Gastroesophageal sphincter (tissue), 4 donors: Measurements from ENCODE around the gene ABHD17A. TPM values are rescaled to one million over a fixed set of nuclear protein-coding genes. Genes with fewer than 3 reads are reported as not detected.
A peak's percentile ranks its signal among the peaks of the same experiment; 100 is the strongest.
"Not testable (repeated sequence)": the region's sequence is repeated elsewhere in the genome, so short reads cannot be mapped to it uniquely, and the experiment has no call there.

Experiments used
- ATAC-seq: fragments of 150-250 bp; one replicate; pipeline ENCODE4 v1.9.1; 2016; ENCODE audit warnings: mild to moderate bottlenecking, moderate library complexity
- H3K27ac ChIP-seq, 4 donors: fragments of 200-600 bp; sonication (generic) in 3 of 4; 1 replicate in 3 of 4; 2 replicates in 1 of 4; pipeline ENCODE4 v1.5.1; 2016 to 2019
- H3K27me3 ChIP-seq: fragments of 200-600 bp; sonication (generic); one replicate; pipeline ENCODE4 v1.5.1; 2019
- H3K36me3 ChIP-seq, 2 donors: fragments of 200-600 bp; sonication (generic); one replicate each; pipeline ENCODE4 v1.5.1; 2019; ENCODE audit warnings: control low read depth in 1 of 2
- H3K4me1 ChIP-seq, 3 donors: fragments of 200-600 bp; sonication (generic); 1 replicate in 2 of 3; 2 replicates in 1 of 3; pipeline ENCODE4 v1.5.1; 2016 to 2019; ENCODE audit warnings: control low read depth in 2 of 3
- H3K4me3 ChIP-seq, 2 donors: fragments of 200-600 bp; sonication (generic); one replicate each; pipeline ENCODE4 v1.5.1; 2019; ENCODE audit warnings: mild to moderate bottlenecking in 1 of 2, moderate library complexity in 1 of 2
- H3K9me3 ChIP-seq, 3 donors: fragments of 200-600 bp; sonication (generic); one replicate each; pipeline ENCODE4 v1.5.1; 2017 to 2019; ENCODE audit warnings: control low read depth in 2 of 3
- CTCF ChIP-seq, 4 experiments: fragments of 200-600 bp in 2 of 4; fragments of 450-650 bp in 2 of 4; sonication (generic) in 1 of 4; IDR thresholded peaks; one replicate each; pipeline ENCODE4 v1.5.1; 2017 to 2019; ENCODE audit warnings: antibody characterized with exemption in 4 of 4, mild to moderate bottlenecking in 2 of 4, moderate library complexity in 2 of 4
- EP300 ChIP-seq: sonication (generic); formaldehyde crosslinking; IDR thresholded peaks from one replicate; pipeline ENCODE4 v1.6.1; 2017; ENCODE audit warnings: antibody characterized with exemption, mild to moderate bottlenecking
- POLR2A ChIP-seq, 2 donors: fragments of 450-650 bp; IDR thresholded peaks; one replicate each; pipeline ENCODE4 v1.6.1; 2017; ENCODE audit warnings: antibody characterized with exemption in 2 of 2, mild to moderate bottlenecking in 2 of 2, moderate library complexity in 1 of 2
- POLR2AphosphoS5 ChIP-seq: sonication (generic); formaldehyde crosslinking; IDR thresholded peaks from one replicate; pipeline ENCODE4 v1.6.1; 2017; ENCODE audit warnings: antibody characterized with exemption
- WGBS, 2 donors: methylation state at CpG; one replicate each; pipeline ENCODE4 v1.1.5; 2018; ENCODE audit warnings: low coverage in 1 of 2; 5-methylcytosine and 5-hydroxymethylcytosine counted together
- total RNA-seq, 4 donors: library from RNA; depleted of rRNA; stranded (reverse); fragments of >200 nt; gene quantifications; one replicate each; pipeline ENCODE4 v1.1.0, GENCODE V29; 2016

Gene ABHD17A
- total RNA-seq, result 100 to 1,000 TPM in 1 of 4 donors, 10 to 100 TPM in 3; 80.0 to 117 (median 91.0) TPM

GRCh38 chr19:1885398-1886119 lies at the start of gene ABHD17A:
Gene ABHD17A (minus strand): TSS chr19:1885496. CDS start chr19:1881566, 3,930 bp downstream.
- peak; percentile 97 for ATAC-seq
- peaks cover 4 to 48% (median 29%) of the 10 kb centered on the region in 3 donors for H3K4me1 ChIP-seq
- not testable (repeated sequence) for H3K27me3 ChIP-seq, H3K9me3 ChIP-seq, H3K36me3 ChIP-seq
- H3K4me3 ChIP-seq, result peak within 1 kb of the TSS; percentile 57 to 73
- TF ChIP-seq POLR2A (IDR thresholded peaks at IDR 0.05) (peak; percentile 67 to 72), CTCF (IDR thresholded peaks at IDR 0.05) (peak in 1 of 4 experiments; percentile 8), POLR2AphosphoS5 (peak; percentile 89)
- WGBS, 2 donors, result 57 to 70% methylated on average over 13 to 14 of the region's 46 CpGs
- H3K27ac ChIP-seq, result peak within 1 kb of the TSS; percentile 32 to 92 (median 88)

GRCh38 chr19:1933942-1934341 lies 48.6 kb upstream of the ABHD17A start:
- no peak for ATAC-seq
- TF ChIP-seq CTCF (IDR thresholded peaks at IDR 0.05), result no peak
- no peak for TF ChIP-seq POLR2A (IDR thresholded peaks at IDR 0.05)
- no peak for TF ChIP-seq POLR2AphosphoS5
- no peak for TF ChIP-seq EP300
- Histone ChIP-seq H3K36me3 (no peaks in the 10 kb centered on the region), H3K27me3 (no peaks in the 10 kb centered on the region), H3K4me3 (no peak overlapping the region), H3K27ac (no peak overlapping the region), H3K9me3 (no peaks in the 10 kb centered on the region), H3K4me1 (peaks cover 0 to 14% (median 9%) of the 10 kb centered on the region in 3 donors)
- WGBS, 2 donors, result 93% methylated on average over 6 of the region's 8 CpGs; no CpG with 5 or more reads in 1 of the 2 donors

- H3K9me3 ChIP-seq, result no peaks in the 10 kb centered on the region
- peaks cover 0 to 17% (median 9%) of the 10 kb centered on the region in 3 donors for H3K4me1 ChIP-seq
- no peak for ATAC-seq
- no peak overlapping the region for H3K27ac ChIP-seq
- H3K27me3 ChIP-seq, result no peaks in the 10 kb centered on the region
- no peak overlapping the region for H3K4me3 ChIP-seq
- TF ChIP-seq EP300 (no peak), POLR2A (IDR thresholded peaks at IDR 0.05) (no peak), POLR2AphosphoS5 (no peak), CTCF (IDR thresholded peaks at IDR 0.05) (no peak)
- WGBS, 2 donors, result 77 to 83% methylated on average over 1 to 6 of the region's 7 CpGs
- H3K36me3 ChIP-seq, result no peaks in the 10 kb centered on the region
Measured at GRCh38 chr19:1933244-1933643, 47.9 kb upstream of the ABHD17A start.

GRCh38 chr19:1932395-1932794 lies 47.1 kb upstream of the ABHD17A start:
- no CpG with 5 or more reads among the region's 8 CpGs for WGBS, 2 donors
- H3K9me3 ChIP-seq, result no peaks in the 10 kb centered on the region
- no peaks in the 10 kb centered on the region for H3K36me3 ChIP-seq

More at GRCh38 chr19:1932395-1932794, 47.1 kb upstream of the ABHD17A start:
- no peak for ATAC-seq
- no peaks in the 10 kb centered on the region for H3K27me3 ChIP-seq
- TF ChIP-seq EP300 (no peak), CTCF (IDR thresholded peaks at IDR 0.05) (no peak), POLR2AphosphoS5 (no peak), POLR2A (IDR thresholded peaks at IDR 0.05) (no peak)
- H3K4me1 ChIP-seq, result peaks cover 0 to 17% (median 9%) of the 10 kb centered on the region in 3 donors
- no peak overlapping the region for H3K4me3 ChIP-seq
- H3K27ac ChIP-seq, result no peak overlapping the region
